Stomach (tissue), 4 donors: ENCODE measurements around the gene MOB3B.

Experiments
- CTCF ChIP-seq, 7 experiments: fragments of 450-650 bp in 4 of 7; fragments of 200-600 bp in 3 of 7; sonication (generic) in 3 of 7; IDR thresholded peaks; one replicate each; pipeline ENCODE4 v1.5.1; 2016 to 2019; ENCODE audit warnings: antibody characterized with exemption in 7 of 7, control low read depth in 2 of 7, mild to moderate bottlenecking in 1 of 7
- EP300 ChIP-seq: sonication (generic); formaldehyde crosslinking; IDR thresholded peaks from one replicate; pipeline ENCODE4 v1.6.1; 2017; ENCODE audit warnings: antibody characterized with exemption
- POLR2A ChIP-seq, 4 donors: fragments of 450-650 bp; IDR thresholded peaks; one replicate each; pipeline ENCODE4 v1.6.1; 2016; ENCODE audit warnings: antibody characterized with exemption in 4 of 4, control low read depth in 2 of 4, mild to moderate bottlenecking in 1 of 4, moderate library complexity in 1 of 4
- POLR2AphosphoS5 ChIP-seq, 3 donors: sonication (generic); formaldehyde crosslinking; IDR thresholded peaks; one replicate each; pipeline ENCODE4 v1.6.1; 2016; ENCODE audit warnings: antibody characterized with exemption in 3 of 3

- TF ChIP-seq CTCF (IDR thresholded peaks at IDR 0.05) (no peak), POLR2A (IDR thresholded peaks at IDR 0.05) (no peak), POLR2AphosphoS5 (IDR thresholded peaks at IDR 0.05) (no peak), EP300 (no peak)
Measured at GRCh38 chr9:27396495-27396894, 133.1 kb downstream of the MOB3B start.
